Suprapubic skin (tissue), 4 donors: ENCODE data around the gene MARCHF10. TPM values are rescaled to one million over a fixed set of nuclear protein-coding genes. Genes with fewer than 3 reads are reported as not detected.
"Not testable (repeated sequence)": the region's sequence is repeated elsewhere in the genome, so short reads cannot be mapped to it uniquely, and the experiment has no call there.

ENCODE experiments used
- DNase-seq, 2 donors: peaks; one replicate each; pipeline ENCODE4 v3.0.0-alpha.2; 2019; ENCODE audit warnings: low spot score in 2 of 2
- H3K27ac ChIP-seq: fragments of 200-600 bp; sonication (generic); one replicate; pipeline ENCODE4 v1.5.1; 2019
- H3K27me3 ChIP-seq: fragments of 200-600 bp; sonication (generic); one replicate; pipeline ENCODE4 v1.5.1; 2019
- H3K36me3 ChIP-seq: fragments of 200-600 bp; sonication (generic); one replicate; pipeline ENCODE4 v1.5.1; 2019
- H3K4me1 ChIP-seq: fragments of 200-600 bp; sonication (generic); one replicate; pipeline ENCODE4 v1.5.1; 2019
- H3K4me3 ChIP-seq: fragments of 200-600 bp; sonication (generic); one replicate; pipeline ENCODE4 v1.5.1; 2019; ENCODE audit warnings: mild to moderate bottlenecking
- H3K9me3 ChIP-seq: fragments of 200-600 bp; sonication (generic); one replicate; pipeline ENCODE4 v1.5.1; 2019
- EP300 ChIP-seq: sonication (generic); formaldehyde crosslinking; IDR thresholded peaks from one replicate; pipeline ENCODE4 v1.6.1; 2017; ENCODE audit warnings: antibody characterized with exemption
- POLR2A ChIP-seq, 2 donors: fragments of 450-650 bp; IDR thresholded peaks; one replicate each; pipeline ENCODE4 v1.6.1; 2017; ENCODE audit warnings: antibody characterized with exemption in 2 of 2, mild to moderate bottlenecking in 2 of 2, moderate library complexity in 2 of 2
- POLR2AphosphoS5 ChIP-seq, 3 donors: sonication (generic); formaldehyde crosslinking; IDR thresholded peaks; one replicate each; pipeline ENCODE4 v1.6.1; 2017; ENCODE audit warnings: antibody characterized with exemption in 3 of 3
- WGBS: methylation state at CpG from one replicate; pipeline ENCODE4 v1.1.5; 2018; 5-methylcytosine and 5-hydroxymethylcytosine counted together
- total RNA-seq, 4 donors: library from RNA; depleted of rRNA; stranded (reverse); fragments of >200 nt; gene quantifications; one replicate each; pipeline ENCODE4 v1.1.0, GENCODE V29; 2016
- TF ChIP-seq, protein P1 (sequence below), 2 donors: fragments of 200-600 bp in 1 of 2; fragments of 450-650 bp in 1 of 2; sonication (generic) in 1 of 2; IDR thresholded peaks; one replicate each; pipeline ENCODE4 v1.5.1; 2016 to 2019; ENCODE audit warnings: antibody characterized with exemption in 2 of 2, mild to moderate bottlenecking in 1 of 2, moderate library complexity in 1 of 2

Gene MARCHF10
- total RNA-seq, 4 donors from 2014 or later = not detected

DNA sequence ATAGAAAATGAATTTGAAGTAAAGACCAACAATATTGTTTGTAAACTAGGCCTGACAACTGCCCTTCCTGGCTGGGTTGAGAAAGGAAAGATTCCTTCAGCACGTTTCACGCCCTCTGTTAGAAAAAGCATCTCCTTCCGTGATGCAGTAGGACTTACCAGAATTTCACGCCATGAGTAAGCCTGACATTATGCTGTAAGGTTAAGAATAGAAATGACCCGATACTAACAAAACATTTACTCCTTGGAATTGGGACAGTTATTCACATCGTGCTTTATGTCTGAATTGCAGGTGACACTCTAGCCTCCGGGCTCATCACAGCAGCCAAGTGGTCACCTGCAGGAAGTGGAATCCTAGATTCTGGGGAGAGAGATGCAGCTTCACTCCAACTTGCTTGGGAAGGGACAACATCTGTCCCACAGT, 17.5 kb downstream of the MARCHF10 start:
- TF ChIP-seq POLR2AphosphoS5 (IDR thresholded peaks at IDR 0.05) (no peak), EP300 (no peak), POLR2A (IDR thresholded peaks at IDR 0.05) (no peak)
- TF ChIP-seq, protein P1, sequence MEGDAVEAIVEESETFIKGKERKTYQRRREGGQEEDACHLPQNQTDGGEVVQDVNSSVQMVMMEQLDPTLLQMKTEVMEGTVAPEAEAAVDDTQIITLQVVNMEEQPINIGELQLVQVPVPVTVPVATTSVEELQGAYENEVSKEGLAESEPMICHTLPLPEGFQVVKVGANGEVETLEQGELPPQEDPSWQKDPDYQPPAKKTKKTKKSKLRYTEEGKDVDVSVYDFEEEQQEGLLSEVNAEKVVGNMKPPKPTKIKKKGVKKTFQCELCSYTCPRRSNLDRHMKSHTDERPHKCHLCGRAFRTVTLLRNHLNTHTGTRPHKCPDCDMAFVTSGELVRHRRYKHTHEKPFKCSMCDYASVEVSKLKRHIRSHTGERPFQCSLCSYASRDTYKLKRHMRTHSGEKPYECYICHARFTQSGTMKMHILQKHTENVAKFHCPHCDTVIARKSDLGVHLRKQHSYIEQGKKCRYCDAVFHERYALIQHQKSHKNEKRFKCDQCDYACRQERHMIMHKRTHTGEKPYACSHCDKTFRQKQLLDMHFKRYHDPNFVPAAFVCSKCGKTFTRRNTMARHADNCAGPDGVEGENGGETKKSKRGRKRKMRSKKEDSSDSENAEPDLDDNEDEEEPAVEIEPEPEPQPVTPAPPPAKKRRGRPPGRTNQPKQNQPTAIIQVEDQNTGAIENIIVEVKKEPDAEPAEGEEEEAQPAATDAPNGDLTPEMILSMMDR (IDR thresholded peaks at IDR 0.05) = no peak
- no peak overlapping the region for H3K27ac ChIP-seq
- WGBS = 79% methylated on average over 7 of the region's 7 CpGs
- H3K36me3 ChIP-seq = no peaks in the 10 kb centered on the region
- H3K4me3 ChIP-seq = no peak overlapping the region
- DNase-seq = no peak
- no peaks in the 10 kb centered on the region for H3K9me3 ChIP-seq
- H3K4me1 ChIP-seq = no peaks in the 10 kb centered on the region
- no peaks in the 10 kb centered on the region for H3K27me3 ChIP-seq

DNA sequence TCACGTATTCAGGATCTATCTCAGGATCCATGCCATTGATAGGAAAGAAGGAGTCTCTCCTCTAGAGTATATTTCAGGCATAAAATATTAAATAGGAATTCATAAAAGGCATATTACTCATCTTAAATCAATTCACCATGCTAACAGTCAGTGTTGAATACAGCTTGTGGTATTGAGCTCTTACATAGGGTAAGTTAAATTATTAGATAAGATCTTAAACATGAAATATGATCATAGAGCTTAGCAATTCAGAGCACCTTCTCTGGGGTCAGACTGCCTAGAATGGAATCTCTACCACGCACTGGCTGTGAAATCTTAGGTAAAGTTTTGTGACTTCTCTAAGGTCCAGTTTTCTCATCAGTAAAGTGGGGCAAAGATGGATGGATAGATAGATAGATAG, 20.7 kb downstream of the MARCHF10 start:
- Histone ChIP-seq H3K36me3 (no peaks in the 10 kb centered on the region), H3K4me3 (no peak overlapping the region), H3K27ac (no peak overlapping the region), H3K9me3 (no peaks in the 10 kb centered on the region), H3K27me3 (no peaks in the 10 kb centered on the region), H3K4me1 (no peaks in the 10 kb centered on the region)
- no peak for TF ChIP-seq POLR2AphosphoS5 (IDR thresholded peaks at IDR 0.05)
- TF ChIP-seq, protein P1 (IDR thresholded peaks at IDR 0.05) = no peak
- no peak for TF ChIP-seq POLR2A (IDR thresholded peaks at IDR 0.05)
- TF ChIP-seq EP300 = no peak
- DNase-seq = no peak
- 93% methylated on average over 2 of the region's 2 CpGs for WGBS

DNA sequence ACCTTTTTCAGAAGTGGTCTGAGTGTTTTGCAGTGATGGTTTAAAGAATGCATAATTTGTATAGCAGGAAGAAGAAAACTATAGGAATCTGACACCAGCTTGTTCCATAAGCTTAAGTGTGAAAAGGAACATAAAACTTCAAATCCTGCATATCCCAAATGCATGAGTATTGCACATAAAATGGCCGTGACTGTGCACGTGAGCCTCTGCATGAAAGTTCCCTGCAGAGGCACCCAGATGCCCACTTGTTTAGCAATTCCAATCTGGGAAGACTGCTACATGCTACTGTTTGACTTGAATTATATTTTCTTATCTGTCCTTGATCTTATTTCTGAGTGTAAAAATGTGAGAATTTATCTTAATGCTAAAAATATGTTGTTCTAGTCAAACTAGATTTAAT, 21.5 kb downstream of the MARCHF10 start:
- Histone ChIP-seq H3K27ac (no peak overlapping the region), H3K4me1 (no peaks in the 10 kb centered on the region), H3K36me3 (no peaks in the 10 kb centered on the region), H3K27me3 (no peaks in the 10 kb centered on the region), H3K9me3 (no peaks in the 10 kb centered on the region), H3K4me3 (no peak overlapping the region)
- no peak for TF ChIP-seq EP300
- TF ChIP-seq, protein P1 (IDR thresholded peaks at IDR 0.05) = no peak
- TF ChIP-seq POLR2A (IDR thresholded peaks at IDR 0.05) = no peak
- TF ChIP-seq POLR2AphosphoS5 (IDR thresholded peaks at IDR 0.05) = no peak
- no peak for DNase-seq
- 80% methylated on average over 2 of the region's 2 CpGs for WGBS

DNA sequence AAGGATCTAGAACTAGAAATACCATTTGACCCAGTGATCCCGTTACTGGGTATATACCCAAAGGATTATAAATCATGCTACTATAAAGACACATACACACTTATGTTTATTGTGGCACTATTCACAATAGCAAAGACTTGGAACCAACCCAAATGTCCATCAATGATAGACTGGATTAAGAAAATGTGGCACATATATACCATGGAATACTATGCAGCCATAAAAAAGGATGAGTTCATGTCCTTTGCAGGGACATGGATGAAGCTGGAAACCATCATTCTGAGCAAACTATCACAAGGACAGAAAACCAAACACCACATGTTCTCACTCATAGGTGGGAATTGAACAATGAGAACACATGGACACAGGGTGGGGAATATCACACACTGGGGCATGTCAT, 22.1 kb downstream of the MARCHF10 start:
- H3K4me1 ChIP-seq, H3K27me3 ChIP-seq, H3K9me3 ChIP-seq, H3K27ac ChIP-seq, H3K4me3 ChIP-seq, H3K36me3 ChIP-seq, DNase-seq: not testable (repeated sequence)
- WGBS = 100% methylated on average over 1 of the region's 1 CpG

DNA sequence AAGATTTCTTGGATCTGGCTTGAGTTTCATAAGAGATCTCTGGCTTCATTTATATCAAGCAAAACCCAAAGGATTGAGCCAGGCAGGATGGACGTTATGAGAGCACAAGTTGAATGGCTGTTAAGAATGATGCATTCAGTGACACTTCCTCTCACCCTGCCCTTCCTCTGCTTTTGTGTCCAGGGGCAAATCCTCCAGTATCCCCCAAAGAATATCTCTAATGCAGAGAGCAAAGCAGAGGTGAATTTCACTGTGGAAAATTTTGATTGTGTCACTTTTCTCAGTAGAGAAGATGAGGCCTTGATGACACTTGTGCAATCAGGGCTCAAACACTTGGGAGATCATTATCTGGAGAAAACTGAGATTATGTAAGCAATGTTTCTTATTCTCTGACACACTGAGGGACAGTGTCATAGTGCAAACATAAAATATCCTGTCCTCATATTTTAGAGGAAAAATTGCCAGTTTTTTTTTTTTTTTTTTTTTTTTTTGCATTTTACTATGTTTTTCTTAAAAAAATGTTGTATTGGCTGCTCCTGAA, 25.3 kb downstream of the MARCHF10 start:
- H3K27me3 ChIP-seq = no peaks in the 10 kb centered on the region
- no peak for DNase-seq
- no peak overlapping the region for H3K27ac ChIP-seq
- H3K36me3 ChIP-seq = no peaks in the 10 kb centered on the region
- no peaks in the 10 kb centered on the region for H3K9me3 ChIP-seq
- no peak overlapping the region for H3K4me3 ChIP-seq
- TF ChIP-seq POLR2A (IDR thresholded peaks at IDR 0.05) = no peak
- TF ChIP-seq EP300 = no peak
- TF ChIP-seq POLR2AphosphoS5 (IDR thresholded peaks at IDR 0.05) = no peak
- TF ChIP-seq, protein P1 (IDR thresholded peaks at IDR 0.05) = no peak
- H3K4me1 ChIP-seq = peaks cover 29% of the 10 kb centered on the region
- WGBS = 75% methylated on average over 1 of the region's 1 CpG

DNA sequence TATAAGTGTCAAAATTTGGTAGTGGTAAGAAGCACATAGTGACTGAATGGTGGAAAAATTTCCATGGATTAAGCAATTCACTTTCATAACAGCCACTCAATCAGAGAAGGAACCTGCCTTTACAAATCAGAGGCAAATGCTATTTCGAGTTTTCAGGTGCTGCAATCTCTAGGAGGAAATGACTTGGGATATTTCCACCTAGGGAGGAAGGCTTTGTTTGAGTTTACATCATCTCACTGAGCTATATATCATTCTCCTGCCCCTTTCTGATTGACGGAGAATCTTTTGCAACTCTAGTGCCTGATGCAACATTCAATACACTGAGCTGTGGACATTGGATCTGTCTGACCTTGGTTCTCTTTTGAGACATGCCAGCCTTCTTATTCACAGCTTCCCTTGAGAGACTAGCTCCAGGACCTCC, 26.3 kb downstream of the MARCHF10 start:
- TF ChIP-seq POLR2AphosphoS5 (IDR thresholded peaks at IDR 0.05) (no peak), POLR2A (IDR thresholded peaks at IDR 0.05) (no peak), EP300 (no peak)
- Histone ChIP-seq H3K27me3 (peaks cover 4% of the 10 kb centered on the region), H3K4me3 (no peak overlapping the region), H3K36me3 (no peaks in the 10 kb centered on the region), H3K4me1 (peaks cover 29% of the 10 kb centered on the region), H3K9me3 (no peaks in the 10 kb centered on the region), H3K27ac (no peak overlapping the region)
- DNase-seq = no peak
- WGBS = 61% methylated on average over 2 of the region's 2 CpGs
